H1 (cell line): Measurements from ENCODE around the gene PF4V1.

Experiments
- ATF2 ChIP-seq: IDR thresholded peaks from 2 replicates; pipeline ENCODE4 v1.6.1; 2012; ENCODE audit warnings: low read length, inconsistent platforms
- CEBPB ChIP-seq: IDR thresholded peaks from 2 replicates; pipeline ENCODE4 v1.6.1; 2012; ENCODE audit warnings: low read depth, low read length
- CTCF ChIP-seq, 3 experiments: IDR thresholded peaks; 1 replicate in 2 of 3; 2 replicates in 1 of 3; pipeline versions ENCODE4 v1.5.1 to v1.6.1; 2011; ENCODE audit warnings: low read length in 3 of 3, mild to moderate bottlenecking in 3 of 3, inconsistent platforms in 2 of 3, low read depth in 1 of 3, moderate library complexity in 1 of 3; ENCODE audit not compliant: insufficient read depth in 1 of 3; ENCODE audit errors: control extremely low read depth in 1 of 3
- HDAC2 ChIP-seq, 2 experiments: fragments of 300-600 bp in 1 of 2; sonication (generic) in 1 of 2; IDR thresholded peaks; 2 replicates each; pipeline ENCODE4 v1.6.1; 2011 to 2012; ENCODE audit warnings: low read depth in 2 of 2, low read length in 2 of 2, mild to moderate bottlenecking in 2 of 2, moderate library complexity in 2 of 2, borderline replicate concordance in 1 of 2, inconsistent platforms in 1 of 2
- POLR2A ChIP-seq, 2 experiments: IDR thresholded peaks; 1 replicate in 1 of 2; 2 replicates in 1 of 2; pipeline ENCODE4 v1.6.1; 2011; ENCODE audit warnings: low read depth in 2 of 2, low read length in 2 of 2, mild to moderate bottlenecking in 2 of 2; ENCODE audit errors: control extremely low read depth in 1 of 2
- POLR2AphosphoS5 ChIP-seq: IDR thresholded peaks from 2 replicates; pipeline ENCODE4 v1.6.1; 2011; ENCODE audit warnings: low read depth, low read length
- SIX5 ChIP-seq: IDR thresholded peaks from 2 replicates; pipeline ENCODE4 v1.6.1; 2011; ENCODE audit warnings: mild to moderate bottlenecking, low read depth, low read length
- TAF7 ChIP-seq: optimal IDR thresholded peaks from 2 replicates; pipeline ENCODE3; 2011; ENCODE audit warnings: low read depth, mild to moderate bottlenecking, inconsistent platforms, low read length, moderate library complexity, borderline replicate concordance

GRCh38 chr4:73867783-73868182, 14.7 kb downstream of the PF4V1 start:
- no peak for TF ChIP-seq SIX5
- no peak for TF ChIP-seq HDAC2 (IDR thresholded peaks at IDR 0.05; ENCODE audit: borderline replicate concordance in 1 of 2, low read depth in 2 of 2, low read length in 2 of 2)
- TF ChIP-seq TAF7, result no peak
- TF ChIP-seq POLR2A (IDR thresholded peaks at IDR 0.05; ENCODE audit: control extremely low read depth in 1 of 2, low read depth in 2 of 2, low read length in 2 of 2), result no peak
- peak in 2 of 3 experiments; percentile 37 to 38; a peak in 3 of 4 replicates for TF ChIP-seq CTCF (IDR thresholded peaks at IDR 0.05; ENCODE audit: control extremely low read depth in 1 of 3, insufficient read depth in 1 of 3, low read depth in 1 of 3, low read length in 3 of 3)
- TF ChIP-seq POLR2AphosphoS5, result no peak
- no peak for TF ChIP-seq ATF2
- no peak for TF ChIP-seq CEBPB
